ENCODE measurements around the gene CHST9. TPM values are rescaled to one million over a fixed set of nuclear protein-coding genes. Genes with fewer than 3 reads are reported as not detected.

CHST9 gene
- total and polyA plus RNA-seq, 2 donors (not counting 3 experiments of a cell fraction or from before 2014, with no cell fraction given): not detected

GRCh38 chr18:27005589-27005988 is 179.5 kb downstream of the CHST9 start:
- H3K4me3 ChIP-seq (replicated peaks in 1 of 3; ENCODE audit: insufficient read depth in 1 of 3, low read depth in 1 of 3, low read length in 3 of 3): no peak overlapping the region
- dilution Hi-C loops (cut with MboI; ENCODE audit: extremely low pct_ligation_motif_present, low sequenced_read_pairs) (no loop called here), intact Hi-C loops (cut with micrococcal nuclease) (loop anchor here (10.0 kb wide), 1 partner anchor 381 kb away; no protein-coding TSS in a partner anchor)
- POLR2A ChIA-PET: no interaction called here
- no peak for DNase-seq (ENCODE audit: low read depth, low spot score)
- BruUV-seq (replicated peaks): no TSS peak
- FAIRE-seq: no peak
- H2AFZ ChIP-seq (ENCODE audit: low read depth, low read length): no peak overlapping the region
- no peaks in the 10 kb centered on the region for H3K9me3 ChIP-seq (replicated peaks; ENCODE audit: control insufficient read depth, insufficient read depth, low read length)
- no peaks in the 10 kb centered on the region for H3K27me3 ChIP-seq (ENCODE audit: control insufficient read depth in 2 of 2, insufficient read depth in 2 of 2, low read length in 2 of 2)
- no peaks in the 10 kb centered on the region for H3K36me3 ChIP-seq (ENCODE audit: control insufficient read depth in 2 of 2, extremely low read depth in 1 of 2, insufficient read depth in 2 of 2, low read length in 2 of 2)
- H3K27ac ChIP-seq (ENCODE audit: insufficient read depth, low read depth, low read length): no peak overlapping the region
- H3K4me1 ChIP-seq (ENCODE audit: control insufficient read depth, extremely low read depth, insufficient read depth, low read length): no peaks in the 10 kb centered on the region
- H3K4me2 ChIP-seq (ENCODE audit: insufficient read depth, low read length): no peak overlapping the region
- H3K9me1 ChIP-seq (replicated peaks; ENCODE audit: control insufficient read depth, extremely low read depth, insufficient read depth, low read length): no peaks in the 10 kb centered on the region
- CTCF ChIA-PET: interaction anchor here (1.0 kb wide), 2 partner anchors 622 to 699 kb away, joined by 3 read pairs; no protein-coding TSS in a partner anchor
- no peaks in the 10 kb centered on the region for H3K79me2 ChIP-seq (ENCODE audit: control insufficient read depth, insufficient read depth, low read length)
- TF ChIP-seq MAX (IDR thresholded peaks at IDR 0.05; ENCODE audit: insufficient read depth, insufficient read length): no peak
- no peak for TF ChIP-seq CTCF (IDR thresholded peaks at IDR 0.05; ENCODE audit: extremely low read depth in 1 of 2, insufficient read depth in 1 of 2, low read depth in 1 of 2, low read length in 2 of 2)
- TF ChIP-seq JUN (IDR thresholded peaks at IDR 0.05; ENCODE audit: borderline replicate concordance, insufficient read depth, insufficient read length, low read depth): no peak
- no peak for TF ChIP-seq FOS (IDR thresholded peaks at IDR 0.05; ENCODE audit: borderline replicate concordance, insufficient read depth, low read length)
- no peak for TF ChIP-seq GATA2 (IDR thresholded peaks at IDR 0.05; ENCODE audit: insufficient read depth, insufficient read length, low read depth, low read length)
- no peak for TF ChIP-seq POLR2AphosphoS5 (IDR thresholded peaks at IDR 0.05; ENCODE audit: insufficient read depth, low read depth, low read length)
- H4K20me1 ChIP-seq (replicated peaks; ENCODE audit: control insufficient read depth, extremely low read depth, insufficient read depth, low read length): no peaks in the 10 kb centered on the region
- H3K9ac ChIP-seq (replicated peaks; ENCODE audit: extremely low read depth, insufficient read depth, low read length): no peak overlapping the region

Measured in endothelial cell of umbilical vein (primary cell).